A549 (cell line): ENCODE results near the gene SLC1A4.

Source experiments
- CHD2 ChIP-seq: fragments of 150-350 bp; IDR thresholded peaks from 2 replicates; pipeline ENCODE4 v1.6.1; 2014; ENCODE audit warnings: low read length; ENCODE audit not compliant: partially characterized antibody
- CHD4 ChIP-seq: fragments of 200-600 bp; sonication (generic); IDR thresholded peaks from 2 replicates; pipeline ENCODE4 v1.6.1; 2016; ENCODE audit warnings: antibody characterized with exemption, mild to moderate bottlenecking, borderline replicate concordance
- CTCF ChIP-seq: fragments of >200 bp; sonication (Bioruptor Twin); formaldehyde crosslinking; IDR thresholded peaks from 3 replicates; pipeline ENCODE4 v1.5.1; 2016
- HOXA7 ChIP-seq: fragments of 250-450 bp; sonication (Bioruptor Pico); IDR thresholded peaks from 2 replicates; pipeline ENCODE4 v1.5.0; 2020; ENCODE audit warnings: mild to moderate bottlenecking, moderate library complexity
- JUNB ChIP-seq: fragments of >200 bp; sonication (Bioruptor Twin); formaldehyde crosslinking; IDR thresholded peaks from 2 replicates; pipeline ENCODE4 v1.6.1; 2016
- MAFK ChIP-seq: fragments of 450-650 bp; IDR thresholded peaks from 2 replicates; pipeline ENCODE4 v1.6.1; 2014; ENCODE audit not compliant: partially characterized antibody
- POLR2A ChIP-seq: IDR thresholded peaks from 2 replicates; pipeline ENCODE4 v1.6.1; 2012; ENCODE audit warnings: mild to moderate bottlenecking, low read length
- RAD21 ChIP-seq, 2 experiments: fragments of >200 bp in 1 of 2; sonication (Bioruptor Twin) in 1 of 2; formaldehyde crosslinking in 1 of 2; IDR thresholded peaks in 1 of 2; conservative IDR thresholded peaks in 1 of 2; 2 replicates in 1 of 2; 3 replicates in 1 of 2; pipeline ENCODE4 v1.6.1; 2012 to 2018; ENCODE audit warnings: inconsistent platforms in 1 of 2
- RFX5 ChIP-seq: fragments of 450-650 bp; IDR thresholded peaks from 2 replicates; pipeline ENCODE4 v1.7.1; 2014; ENCODE audit warnings: antibody characterized with exemption, mild to moderate bottlenecking, moderate library complexity
- SMC3 ChIP-seq: fragments of >200 bp; sonication (Bioruptor Twin); formaldehyde crosslinking; IDR thresholded peaks from 3 replicates; pipeline ENCODE4 v1.6.1; 2018; ENCODE audit warnings: inconsistent platforms

GRCh38 chr2:65019675-65020195 is 30.5 kb downstream of the SLC1A4 start:
- no peak for TF ChIP-seq SMC3
- TF ChIP-seq JUNB: no peak
- no peak for TF ChIP-seq CHD4
- TF ChIP-seq CTCF: no peak
- no peak for TF ChIP-seq POLR2A
- no peak for TF ChIP-seq RFX5
- no peak for TF ChIP-seq MAFK
- TF ChIP-seq HOXA7: no peak
- TF ChIP-seq RAD21 (conservative IDR thresholded peaks at IDR 0.05 in 1 of 2, IDR thresholded peaks at IDR 0.05 in 1 of 2): no peak
- TF ChIP-seq CHD2: no peak
